Rectal smooth muscle tissue (tissue), 1 donor: ENCODE results near the gene SNN.

Experiments used
- H3K27ac ChIP-seq: one replicate; pipeline ENCODE4 v1.7.0; 2013; ENCODE audit warnings: low read depth, low read length, inconsistent platforms
- H3K27me3 ChIP-seq: one replicate; pipeline ENCODE4 v1.7.0; 2013; ENCODE audit warnings: low read length; ENCODE audit not compliant: control insufficient read depth, insufficient read depth
- H3K36me3 ChIP-seq: one replicate; pipeline ENCODE4 v1.7.0; 2013; ENCODE audit warnings: low read length; ENCODE audit not compliant: control insufficient read depth, insufficient read depth
- H3K4me1 ChIP-seq: one replicate; pipeline ENCODE4 v1.7.0; 2013; ENCODE audit warnings: low read length; ENCODE audit not compliant: control insufficient read depth, insufficient read depth
- H3K4me3 ChIP-seq: one replicate; pipeline ENCODE4 v1.7.0; 2013; ENCODE audit warnings: low read length
- H3K9ac ChIP-seq: one replicate; pipeline ENCODE4 v1.7.0; 2013; ENCODE audit warnings: low read length

Gene SNN

DNA sequence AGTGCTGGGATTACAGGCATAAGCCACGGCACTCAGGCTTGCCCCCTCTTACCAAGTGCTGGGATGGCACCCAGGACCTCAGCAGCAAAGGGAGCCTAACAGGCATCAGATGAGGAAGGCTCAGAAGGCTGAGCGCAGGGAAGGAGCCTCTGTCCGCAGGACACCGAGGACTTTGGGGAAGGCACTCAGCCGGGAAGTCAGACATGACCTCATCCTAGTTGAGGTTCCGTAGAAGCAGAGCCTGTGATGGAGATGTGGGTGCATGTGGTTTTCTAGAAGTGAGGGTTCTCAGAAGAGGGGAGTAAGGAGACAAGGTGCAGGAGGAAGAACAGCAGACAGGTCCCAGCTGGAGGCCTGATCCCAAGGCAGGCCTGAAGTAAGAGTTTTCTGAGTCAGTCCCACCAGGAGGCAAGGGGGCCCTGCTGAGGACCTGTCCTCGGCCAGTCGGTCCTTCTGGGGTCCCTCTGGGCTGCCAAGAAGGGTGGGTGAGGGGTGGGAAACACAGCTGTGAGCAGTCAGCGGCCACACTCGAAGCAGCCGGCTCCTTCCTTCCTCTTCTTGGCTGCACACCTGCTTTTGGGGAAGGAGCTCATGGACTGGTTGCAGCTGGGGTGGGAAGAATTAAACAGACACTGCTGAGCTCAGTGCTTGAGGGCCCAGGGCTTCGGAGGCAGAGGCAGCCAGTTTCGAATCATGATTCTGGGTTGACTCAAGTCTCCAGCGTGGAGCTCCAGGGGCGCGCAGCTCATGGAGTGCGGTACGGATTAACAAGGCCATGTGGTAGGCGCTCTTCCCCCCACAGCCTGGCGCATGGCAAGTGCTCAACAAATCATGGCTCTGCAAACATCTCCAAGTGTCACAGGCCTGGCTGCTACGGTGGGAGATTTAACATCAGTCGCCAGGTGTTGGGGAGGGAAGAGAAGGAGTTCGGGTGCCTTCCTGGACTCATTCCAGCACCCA, 38.9 kb upstream of the SNN start:
- peaks cover 8% of the 10 kb centered on the region for H3K4me1 ChIP-seq
- no peaks in the 10 kb centered on the region for H3K27me3 ChIP-seq
- H3K9ac ChIP-seq: peak overlapping the region; percentile 29
- H3K36me3 ChIP-seq: no peaks in the 10 kb centered on the region
- H3K27ac ChIP-seq: peak overlapping the region; percentile 57
- no peak overlapping the region for H3K4me3 ChIP-seq

DNA sequence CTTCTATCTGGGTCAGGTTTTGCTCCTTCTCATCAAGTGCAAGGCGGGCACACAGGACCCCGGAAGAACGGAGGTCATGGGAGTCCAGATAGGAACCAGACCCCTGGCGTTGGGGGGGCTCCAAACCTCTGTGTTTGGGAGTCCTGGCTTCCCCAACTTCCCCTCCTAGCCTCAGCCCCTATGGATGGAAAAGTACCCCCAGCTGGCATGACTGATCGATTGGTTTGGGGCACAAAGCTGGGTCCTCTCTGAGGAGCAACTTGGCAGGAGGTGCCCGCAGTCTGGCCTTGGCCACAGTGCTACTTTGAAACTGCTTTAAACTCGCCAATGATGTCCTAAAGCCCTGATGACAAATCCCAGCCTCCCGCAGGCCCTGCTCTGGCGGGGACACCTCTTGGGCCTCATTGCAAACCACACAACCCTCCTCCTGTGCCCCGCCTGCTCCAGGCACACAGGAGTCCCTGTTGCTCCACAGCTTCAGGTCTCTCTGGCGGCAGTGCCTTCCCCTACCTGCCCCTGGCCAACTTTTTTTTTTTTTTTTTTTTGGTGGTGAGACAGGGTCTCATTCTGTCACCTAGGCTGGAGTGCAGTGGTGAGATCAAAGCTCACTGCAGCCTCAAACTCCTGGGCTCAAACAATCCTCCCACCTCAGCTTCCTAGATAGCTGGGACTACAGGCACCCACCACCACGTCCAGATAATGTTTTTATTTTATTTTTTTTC, 38.0 kb upstream of the SNN start:
- peak overlapping the region; percentile 57 for H3K27ac ChIP-seq
- H3K4me3 ChIP-seq: no peak overlapping the region
- peaks cover 8% of the 10 kb centered on the region for H3K4me1 ChIP-seq
- no peak overlapping the region for H3K9ac ChIP-seq
- H3K36me3 ChIP-seq: no peaks in the 10 kb centered on the region
- H3K27me3 ChIP-seq: no peaks in the 10 kb centered on the region

DNA sequence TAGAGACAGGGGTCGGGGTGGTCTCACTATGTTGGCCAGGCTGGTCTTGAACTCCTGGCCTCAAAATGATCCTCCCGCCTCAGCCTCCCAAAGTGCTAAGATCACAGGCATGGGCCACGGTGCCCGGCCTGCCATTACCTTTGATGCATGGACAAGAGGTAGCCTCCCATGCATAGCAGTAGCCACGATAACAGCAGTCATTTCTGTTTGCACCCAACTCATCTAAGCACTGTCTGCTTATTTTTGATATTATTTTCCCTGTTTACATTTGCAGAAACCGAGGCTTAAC, 37.5 kb upstream of the SNN start:
- H3K4me3 ChIP-seq: no peak overlapping the region
- no peak overlapping the region for H3K27ac ChIP-seq
- H3K27me3 ChIP-seq: no peaks in the 10 kb centered on the region
- H3K9ac ChIP-seq: no peak overlapping the region
- no peaks in the 10 kb centered on the region for H3K36me3 ChIP-seq
- peaks cover 8% of the 10 kb centered on the region for H3K4me1 ChIP-seq

GRCh38 chr16:11631214-11631613, 37.0 kb upstream of the SNN start:
- H3K27me3 ChIP-seq: no peaks in the 10 kb centered on the region
- H3K9ac ChIP-seq: no peak overlapping the region
- H3K4me3 ChIP-seq: no peak overlapping the region
- H3K36me3 ChIP-seq: no peaks in the 10 kb centered on the region
- peaks cover 8% of the 10 kb centered on the region for H3K4me1 ChIP-seq
- H3K27ac ChIP-seq: no peak overlapping the region

- Histone ChIP-seq H3K27ac (peak overlapping the region; percentile 16), H3K4me3 (no peak overlapping the region), H3K9ac (no peak overlapping the region)
Measured at GRCh38 chr16:11632455-11632939, 35.8 kb upstream of the SNN start.

DNA sequence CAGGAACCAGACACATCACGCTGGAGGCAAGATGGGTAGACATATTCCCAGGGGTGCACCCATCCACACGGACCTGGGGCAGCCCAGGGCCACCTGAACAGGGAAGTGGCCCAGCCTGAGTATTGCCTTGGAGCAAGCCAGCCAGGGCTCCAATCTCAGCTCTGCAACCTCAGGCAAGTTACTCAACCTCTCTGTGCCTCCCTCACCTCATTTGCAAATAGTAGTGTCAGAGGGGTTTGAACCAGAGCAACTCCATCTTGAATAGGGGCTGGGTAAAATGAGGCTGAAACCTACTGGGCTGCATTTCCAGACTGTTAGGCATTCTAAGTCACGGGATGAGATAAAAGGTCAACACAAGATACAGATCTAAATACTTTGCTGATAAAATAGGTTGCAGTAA, 35.1 kb upstream of the SNN start:
- Histone ChIP-seq H3K4me3 (no peak overlapping the region), H3K4me1 (peaks cover 8% of the 10 kb centered on the region), H3K36me3 (no peaks in the 10 kb centered on the region), H3K9ac (no peak overlapping the region), H3K27ac (no peak overlapping the region), H3K27me3 (no peaks in the 10 kb centered on the region)

More at GRCh38 chr16:11632455-11632939, 35.8 kb upstream of the SNN start:
- Histone ChIP-seq H3K27me3 (no peaks in the 10 kb centered on the region), H3K36me3 (no peaks in the 10 kb centered on the region), H3K4me1 (peaks cover 8% of the 10 kb centered on the region)

- Histone ChIP-seq H3K27me3 (no peaks in the 10 kb centered on the region), H3K9ac (no peak overlapping the region), H3K4me3 (no peak overlapping the region), H3K36me3 (no peaks in the 10 kb centered on the region), H3K4me1 (peaks cover 8% of the 10 kb centered on the region), H3K27ac (no peak overlapping the region)
Measured at GRCh38 chr16:11634312-11634711, 33.9 kb upstream of the SNN start.

DNA sequence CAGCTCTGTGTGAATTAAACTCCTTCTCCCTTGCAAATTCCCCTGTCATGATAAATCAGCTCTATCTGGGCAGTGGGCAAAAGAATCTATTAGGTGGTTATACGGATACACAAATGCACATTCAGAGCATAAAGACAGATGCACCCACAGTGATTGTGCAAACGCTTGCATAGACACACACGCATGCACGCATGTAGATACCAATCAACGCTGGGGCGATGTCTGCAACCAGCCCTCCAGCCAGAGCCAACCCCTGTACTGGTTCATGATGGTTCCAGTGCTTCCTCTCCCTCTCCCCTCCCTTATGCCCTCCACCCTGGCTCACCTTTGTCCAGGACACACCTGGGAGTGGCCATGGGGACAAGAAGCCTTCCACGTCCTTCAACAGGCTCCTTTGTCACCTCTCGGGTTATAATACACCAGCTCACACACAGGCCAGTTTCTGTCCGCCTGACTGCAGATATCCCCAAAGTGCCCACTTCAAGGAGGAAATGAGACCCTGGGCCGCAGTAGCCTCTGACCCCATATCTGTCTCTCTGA, 33.1 kb upstream of the SNN start:
- Histone ChIP-seq H3K27me3 (no peaks in the 10 kb centered on the region), H3K9ac (no peak overlapping the region), H3K27ac (no peak overlapping the region)

DNA sequence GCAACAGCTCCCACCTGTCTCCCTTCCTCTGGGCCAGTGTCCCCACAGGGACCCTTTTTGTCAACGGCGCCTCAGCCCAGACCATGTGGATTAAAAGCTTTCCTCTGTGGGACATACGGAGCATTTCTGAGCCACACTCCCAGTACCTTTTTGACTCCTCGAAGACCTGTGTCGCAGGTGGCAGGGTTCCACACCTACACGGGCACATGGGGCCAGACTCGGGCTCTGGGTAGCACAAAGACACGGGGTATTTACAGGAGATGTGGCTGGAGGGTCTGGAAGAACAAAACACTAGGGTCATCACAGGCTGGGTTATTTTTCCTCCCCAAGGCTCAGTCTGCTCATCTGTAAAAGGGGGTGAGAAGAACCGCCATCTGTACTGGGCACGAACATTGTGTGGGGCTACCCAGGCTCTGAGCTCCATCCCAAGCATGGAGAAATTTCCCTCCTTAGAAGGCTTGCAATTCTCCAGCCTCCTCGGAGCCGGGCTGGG, 32.5 kb upstream of the SNN start:
- H3K4me1 ChIP-seq: peaks cover 18% of the 10 kb centered on the region
- H3K4me3 ChIP-seq: no peak overlapping the region
- H3K27me3 ChIP-seq: no peaks in the 10 kb centered on the region
- H3K36me3 ChIP-seq: no peaks in the 10 kb centered on the region
- H3K9ac ChIP-seq: no peak overlapping the region
- H3K27ac ChIP-seq: no peak overlapping the region

More for the DNA sequence above, 33.1 kb upstream of the SNN start:
- Histone ChIP-seq H3K36me3 (no peaks in the 10 kb centered on the region), H3K4me1 (peaks cover 13% of the 10 kb centered on the region), H3K4me3 (no peak overlapping the region)

GRCh38 chr16:11636172-11636721, 32.0 kb upstream of the SNN start:
- H3K36me3 ChIP-seq: no peaks in the 10 kb centered on the region
- no peaks in the 10 kb centered on the region for H3K27me3 ChIP-seq
- no peak overlapping the region for H3K27ac ChIP-seq
- H3K4me1 ChIP-seq: peaks cover 21% of the 10 kb centered on the region
- no peak overlapping the region for H3K4me3 ChIP-seq
- H3K9ac ChIP-seq: no peak overlapping the region

DNA sequence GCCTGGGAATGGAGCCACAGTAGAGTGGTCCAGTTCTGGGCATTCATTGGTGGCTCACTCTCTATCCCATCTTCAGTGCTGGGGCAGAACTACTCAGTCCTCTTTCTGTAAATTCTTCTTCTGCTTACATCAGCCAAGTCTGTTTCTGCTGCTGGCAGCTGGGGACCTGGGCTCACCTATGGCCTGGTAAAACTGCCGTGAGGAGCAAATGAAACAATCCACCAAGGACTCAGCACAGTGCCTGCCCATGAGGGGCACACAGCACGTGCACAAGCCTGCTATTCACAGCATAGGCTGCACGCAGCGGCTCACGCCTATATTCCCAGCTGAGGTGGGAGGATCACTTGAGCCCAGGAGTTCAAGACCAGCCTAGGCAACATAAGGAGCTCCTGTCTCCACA, 30.9 kb upstream of the SNN start:
- H3K9ac ChIP-seq: no peak overlapping the region

DNA sequence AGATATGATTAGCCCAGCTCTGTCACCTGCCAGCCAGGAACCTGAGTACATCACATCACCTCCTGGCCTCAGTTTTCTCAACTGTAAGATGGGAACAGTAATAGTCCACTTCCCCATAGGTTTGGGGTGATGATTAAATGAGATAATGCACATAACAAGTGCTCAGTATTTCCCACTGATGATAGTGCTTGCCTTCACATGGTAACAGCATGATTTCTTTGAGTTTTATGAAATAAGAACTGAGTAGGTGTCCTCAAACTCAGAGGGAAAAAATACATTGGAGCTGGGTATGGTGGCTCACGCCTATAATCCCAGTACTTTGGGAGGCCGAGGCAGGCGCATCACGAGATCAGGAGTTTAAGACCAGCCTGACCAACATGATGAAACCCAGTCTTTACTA, 30.1 kb upstream of the SNN start:
- H3K27ac ChIP-seq: no peak overlapping the region
- H3K36me3 ChIP-seq: no peaks in the 10 kb centered on the region
- H3K4me3 ChIP-seq: no peak overlapping the region
- H3K9ac ChIP-seq: no peak overlapping the region
- H3K4me1 ChIP-seq: peaks cover 14% of the 10 kb centered on the region
- no peaks in the 10 kb centered on the region for H3K27me3 ChIP-seq

More for the DNA sequence above, 30.9 kb upstream of the SNN start:
- Histone ChIP-seq H3K4me3 (no peak overlapping the region), H3K27ac (no peak overlapping the region), H3K36me3 (no peaks in the 10 kb centered on the region), H3K27me3 (no peaks in the 10 kb centered on the region), H3K4me1 (peaks cover 20% of the 10 kb centered on the region)
